Spinal cord (tissue), 10 donors: Measurements from ENCODE around the gene SMC1A. TPM values are rescaled to one million over a fixed set of nuclear protein-coding genes. Genes with fewer than 3 reads are reported as not detected.
"Not testable (repeated sequence)": the region's sequence is repeated elsewhere in the genome, so short reads cannot be mapped to it uniquely, and the experiment has no call there.

Experiments
- DNase-seq, 6 donors: peaks; one replicate each; pipeline versions ENCODE4 v3.0.0 to v3.0.0-alpha.2; 2013 to 2015; ENCODE audit warnings: low spot score in 6 of 6, low read depth in 4 of 6
- H3K27ac ChIP-seq: one replicate; pipeline ENCODE4 v1.5.1; 2013; ENCODE audit warnings: low read depth, low read length, control low read depth
- H3K27me3 ChIP-seq: one replicate; pipeline ENCODE4 v1.6.1; 2013; ENCODE audit warnings: low read length; ENCODE audit not compliant: control insufficient read depth, insufficient read depth
- H3K36me3 ChIP-seq: one replicate; pipeline ENCODE4 v1.6.1; 2013; ENCODE audit warnings: low read length; ENCODE audit not compliant: control insufficient read depth, insufficient read depth
- H3K4me1 ChIP-seq: one replicate; pipeline ENCODE4 v1.6.1; 2013; ENCODE audit warnings: low read length; ENCODE audit not compliant: control insufficient read depth, insufficient read depth
- H3K4me3 ChIP-seq: one replicate; pipeline ENCODE4 v1.5.1; 2013; ENCODE audit warnings: low read depth, low read length, control low read depth
- H3K9me3 ChIP-seq: one replicate; pipeline ENCODE4 v1.6.1; 2013; ENCODE audit warnings: low read length; ENCODE audit not compliant: control insufficient read depth, insufficient read depth
- WGBS: methylation state at CpG from one replicate; pipeline ENCODE4 v1.1.5; 2013; ENCODE audit warnings: missing lambda C conversion rate; ENCODE audit not compliant: insufficient coverage; 5-methylcytosine and 5-hydroxymethylcytosine counted together
- polyA plus RNA-seq, 2 donors: library from polyadenylated mRNA; unstranded; fragments of 120-200 nt; gene quantifications; one replicate each; pipeline ENCODE4 v1.2.1, GENCODE V29; 2013; ENCODE audit not compliant: insufficient read length in 2 of 2
- total RNA-seq, 2 donors: library from RNA; depleted of rRNA in 1 of 2; stranded (reverse); fragments of 120-200 nt in 1 of 2; fragments of >200 nt in 1 of 2; gene quantifications; one replicate each; pipeline versions ENCODE4 v1.2.3 to v1.2.4, GENCODE V29; 2013 to 2014
- donor health status: healthy.

The SMC1A gene
- total and polyA plus RNA-seq, 4 donors: 22.9 to 63.6 (median 34.6) TPM

DNA sequence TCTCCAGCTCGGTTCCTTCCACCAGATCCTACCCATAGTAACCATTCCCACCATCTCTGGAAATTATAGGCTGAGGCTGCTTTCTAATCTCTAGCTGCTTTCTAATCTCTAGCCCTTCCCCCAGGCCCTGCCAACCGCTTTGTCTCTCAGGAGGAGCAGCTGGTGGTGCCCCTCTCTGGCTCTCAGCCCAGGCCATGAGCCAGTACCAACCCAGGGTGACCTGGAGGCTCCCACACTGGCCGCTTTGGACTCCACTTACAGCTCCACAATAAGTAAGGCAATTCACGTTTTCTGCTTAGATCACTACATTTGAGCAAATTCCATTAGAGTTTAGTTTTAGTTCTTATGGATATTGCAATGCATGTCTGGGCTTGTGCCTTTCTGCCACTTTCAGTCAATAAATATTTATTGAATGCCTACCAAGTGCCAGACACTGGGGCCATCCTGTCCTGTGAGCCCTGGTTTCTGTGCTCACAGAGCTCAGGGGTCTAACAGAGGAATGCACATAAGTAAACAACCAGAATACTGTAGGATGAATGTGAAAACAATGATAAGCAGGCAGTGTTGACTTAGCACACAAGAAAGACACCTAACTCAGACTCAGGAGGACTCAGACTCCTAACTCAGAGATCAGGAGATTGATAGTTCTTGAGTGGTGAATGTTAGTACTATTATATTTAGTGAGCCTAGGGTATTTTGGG, 38.9 kb downstream of the SMC1A start:
- Histone ChIP-seq H3K27me3 (no peaks in the 10 kb centered on the region), H3K9me3 (no peaks in the 10 kb centered on the region), H3K27ac (no peak overlapping the region), H3K4me3 (no peak overlapping the region), H3K36me3 (peaks cover 30% of the 10 kb centered on the region), H3K4me1 (peaks cover 8% of the 10 kb centered on the region)
- 77% methylated on average over 3 of the region's 4 CpGs for WGBS
- peak in 3 of 6 donors; percentile 10 to 65 (median 11) for DNase-seq

GRCh38 chrX:53379747-53380146, 42.7 kb downstream of the SMC1A start:
- no peak for DNase-seq
- Histone ChIP-seq H3K27me3 (no peaks in the 10 kb centered on the region), H3K4me1 (peaks cover 8% of the 10 kb centered on the region), H3K27ac (no peak overlapping the region), H3K36me3 (peaks cover 32% of the 10 kb centered on the region), H3K9me3 (no peaks in the 10 kb centered on the region), H3K4me3 (no peak overlapping the region)
- WGBS: 100% methylated on average over 1 of the region's 4 CpGs

GRCh38 chrX:53379008-53379710, 43.3 kb downstream of the SMC1A start:
- peaks cover 33% of the 10 kb centered on the region for H3K36me3 ChIP-seq

GRCh38 chrX:53377464-53377863, 45.0 kb downstream of the SMC1A start:
- H3K27me3 ChIP-seq: no peaks in the 10 kb centered on the region
- WGBS: no CpG with 5 or more reads among the region's 2 CpGs
- H3K9me3 ChIP-seq: no peaks in the 10 kb centered on the region
- no peak for DNase-seq
- no peak overlapping the region for H3K4me3 ChIP-seq
- H3K4me1 ChIP-seq: no peaks in the 10 kb centered on the region
- H3K27ac ChIP-seq: no peak overlapping the region
- peaks cover 25% of the 10 kb centered on the region for H3K36me3 ChIP-seq

More at GRCh38 chrX:53379008-53379710, 43.3 kb downstream of the SMC1A start:
- WGBS: 94% methylated on average over 2 of the region's 3 CpGs
- no peak for DNase-seq
- peaks cover 8% of the 10 kb centered on the region for H3K4me1 ChIP-seq
- H3K27me3 ChIP-seq: no peaks in the 10 kb centered on the region
- no peak overlapping the region for H3K27ac ChIP-seq
- no peak overlapping the region for H3K4me3 ChIP-seq
- H3K9me3 ChIP-seq: no peaks in the 10 kb centered on the region

DNA sequence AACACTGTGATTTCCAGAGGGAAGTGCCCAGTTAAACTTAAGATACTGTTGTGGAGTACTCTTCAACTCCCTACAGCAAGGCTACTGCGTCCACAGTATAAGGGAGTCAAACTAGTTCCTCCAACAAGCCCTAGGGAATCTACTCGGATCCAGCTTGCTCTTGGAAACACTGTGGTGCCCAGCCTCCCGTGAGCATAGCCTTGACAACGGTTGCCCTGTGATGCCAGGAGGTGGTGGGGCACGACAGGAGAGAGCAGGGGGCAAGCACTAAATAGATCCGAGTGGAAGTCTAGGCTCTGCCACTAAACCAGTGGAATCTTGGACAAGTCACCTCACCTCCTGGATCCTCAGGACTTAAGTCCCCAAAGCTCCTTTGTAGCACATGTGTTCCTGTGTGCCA, 45.6 kb downstream of the SMC1A start:
- H3K27ac ChIP-seq: no peak overlapping the region
- H3K9me3 ChIP-seq: no peaks in the 10 kb centered on the region
- no peak overlapping the region for H3K4me3 ChIP-seq
- no peaks in the 10 kb centered on the region for H3K4me1 ChIP-seq
- peaks cover 19% of the 10 kb centered on the region for H3K36me3 ChIP-seq
- no peak for DNase-seq
- 83% methylated on average over 6 of the region's 6 CpGs for WGBS
- no peaks in the 10 kb centered on the region for H3K27me3 ChIP-seq

DNA sequence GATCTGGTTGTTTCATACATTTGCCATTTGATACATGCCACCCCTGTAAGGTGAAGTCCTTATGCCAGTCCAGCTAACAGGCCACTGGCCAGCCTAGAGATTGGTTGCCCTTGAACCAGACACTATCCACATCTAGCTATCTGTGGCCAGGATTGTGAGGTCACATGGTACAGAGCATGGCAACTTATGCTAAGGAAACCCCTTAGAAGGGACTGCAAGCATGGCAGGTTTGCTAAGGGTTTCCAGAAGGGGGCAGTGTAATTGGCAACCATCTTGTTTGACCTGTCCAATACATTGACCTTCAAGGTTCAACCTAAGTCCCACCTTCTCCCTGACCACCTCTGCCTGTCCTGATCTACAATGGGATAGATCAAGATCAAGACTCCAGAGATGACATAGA, 47.5 kb downstream of the SMC1A start:
- no peaks in the 10 kb centered on the region for H3K4me1 ChIP-seq
- H3K27ac ChIP-seq: no peak overlapping the region

GRCh38 chrX:53374222-53374820, 48.1 kb downstream of the SMC1A start:
- DNase-seq: no peak
- Histone ChIP-seq H3K27ac (no peak overlapping the region), H3K4me3 (no peak overlapping the region), H3K36me3 (peaks cover 3% of the 10 kb centered on the region), H3K4me1 (no peaks in the 10 kb centered on the region), H3K9me3 (peaks cover 4% of the 10 kb centered on the region), H3K27me3 (no peaks in the 10 kb centered on the region)
- WGBS: 87% methylated on average over 7 of the region's 7 CpGs

More for the DNA sequence above, 47.5 kb downstream of the SMC1A start:
- DNase-seq: no peak
- Histone ChIP-seq H3K36me3 (peaks cover 4% of the 10 kb centered on the region), H3K4me3 (no peak overlapping the region), H3K9me3 (peaks cover 3% of the 10 kb centered on the region), H3K27me3 (no peaks in the 10 kb centered on the region)

- Histone ChIP-seq H3K36me3 (peaks cover 3% of the 10 kb centered on the region), H3K4me1 (no peaks in the 10 kb centered on the region), H3K4me3 (no peak overlapping the region), H3K27me3 (no peaks in the 10 kb centered on the region), H3K27ac (no peak overlapping the region), H3K9me3 (peaks cover 4% of the 10 kb centered on the region)
- no peak for DNase-seq
- WGBS: 67% methylated on average over 2 of the region's 2 CpGs
Measured at GRCh38 chrX:53373307-53373706, 49.1 kb downstream of the SMC1A start.

- not testable (repeated sequence) for DNase-seq, H3K9me3 ChIP-seq
- WGBS: no CpG with 5 or more reads among the region's 1 CpG
Measured at GRCh38 chrX:53366454-53366853, 56.0 kb downstream of the SMC1A start.

More at GRCh38 chrX:53366454-53366853, 56.0 kb downstream of the SMC1A start:
- not testable (repeated sequence) for H3K27ac ChIP-seq, H3K36me3 ChIP-seq, H3K4me1 ChIP-seq, H3K27me3 ChIP-seq, H3K4me3 ChIP-seq
